ENCODE data around the gene CPNE1.

GRCh38 chr20:35662551-35662950, 2.1 kb downstream of the CPNE1 start:
- TF ChIP-seq POLR2A (IDR thresholded peaks at IDR 0.05) (no peak), CTCF (IDR thresholded peaks at IDR 0.05) (no peak)
